Measurements from ENCODE around the gene GID8.

GID8 gene

DNA sequence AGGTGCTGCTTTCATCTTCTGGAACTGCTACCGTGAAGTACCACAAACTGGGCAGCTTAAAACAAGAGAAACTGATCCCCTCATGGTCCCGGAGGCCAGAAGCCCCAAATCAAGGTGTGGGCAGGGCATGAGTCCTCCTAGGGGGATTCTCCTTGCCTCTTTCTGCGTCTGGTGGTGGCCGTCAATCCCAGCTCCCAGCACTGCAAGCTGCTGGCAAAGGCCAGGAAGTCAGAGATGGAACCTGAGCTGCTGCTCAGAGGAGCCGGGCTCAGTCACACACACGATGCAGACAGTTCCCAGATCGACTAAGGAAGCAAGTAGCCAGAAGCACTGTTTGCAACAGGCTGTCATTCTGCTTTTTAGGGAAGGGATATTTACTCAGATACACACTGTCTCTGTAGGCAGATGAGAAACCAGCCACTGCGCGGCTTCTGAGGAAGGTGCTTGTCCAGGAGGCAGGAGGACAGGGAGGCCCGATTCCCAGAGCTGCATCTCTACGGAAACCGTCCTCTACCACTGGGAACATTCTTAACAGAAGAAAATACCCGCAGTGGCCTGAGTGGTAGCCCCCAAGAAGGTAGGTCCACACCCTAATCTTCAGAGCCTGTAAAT, 53.4 kb downstream of the GID8 start:
- no peak for DNase-seq

DNA sequence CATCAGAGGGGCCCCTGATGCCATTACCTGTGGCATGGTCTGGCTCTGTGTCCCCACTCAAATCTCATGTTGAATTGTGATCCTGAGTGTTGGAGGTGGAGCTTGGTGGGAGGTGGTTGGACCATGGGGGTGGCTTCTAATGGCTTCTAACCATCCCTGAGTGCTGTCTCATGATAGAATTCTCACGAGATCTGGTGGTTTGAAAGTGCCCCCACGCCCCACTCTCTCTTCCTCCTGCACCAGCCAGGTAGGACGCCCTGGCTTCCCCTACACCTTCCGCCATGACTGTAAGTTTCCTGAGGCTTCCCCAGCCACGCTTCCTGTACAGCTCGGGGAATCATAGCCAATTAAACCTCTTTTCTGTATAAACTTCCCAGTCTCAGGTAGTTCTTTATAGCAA, 53.9 kb downstream of the GID8 start:
- no peak for DNase-seq

DNA sequence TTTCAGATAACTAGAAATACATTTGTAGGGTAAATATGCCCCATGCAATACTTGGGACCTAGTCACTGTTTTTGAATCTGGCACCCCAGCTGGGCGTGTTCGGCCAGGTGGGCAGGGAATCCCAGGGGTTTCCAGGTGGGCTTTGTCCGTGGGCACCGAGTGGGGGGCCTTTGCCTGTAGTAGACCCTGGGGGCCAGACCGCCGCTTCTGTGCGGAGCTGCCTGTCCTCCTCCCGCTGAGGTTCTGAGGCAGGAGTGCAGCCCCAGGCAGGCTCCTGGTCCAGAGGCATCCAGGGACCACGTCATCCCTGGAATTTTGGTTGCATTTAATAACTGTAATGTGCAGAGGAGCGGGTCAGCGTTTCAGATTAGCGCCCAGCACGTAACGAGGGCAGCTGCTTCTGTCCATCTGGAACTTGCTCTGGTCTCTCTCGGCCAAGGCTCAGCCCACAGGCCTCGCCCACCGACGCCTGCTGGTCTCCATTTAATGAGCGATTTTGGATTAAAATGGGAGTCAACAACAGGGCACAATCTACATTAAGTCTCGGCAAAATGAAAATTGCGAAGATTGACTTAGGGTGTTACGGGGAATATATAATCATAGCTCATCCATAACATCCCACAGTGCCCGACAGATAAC, 56.0 kb downstream of the GID8 start:
- no peak for DNase-seq

DNA sequence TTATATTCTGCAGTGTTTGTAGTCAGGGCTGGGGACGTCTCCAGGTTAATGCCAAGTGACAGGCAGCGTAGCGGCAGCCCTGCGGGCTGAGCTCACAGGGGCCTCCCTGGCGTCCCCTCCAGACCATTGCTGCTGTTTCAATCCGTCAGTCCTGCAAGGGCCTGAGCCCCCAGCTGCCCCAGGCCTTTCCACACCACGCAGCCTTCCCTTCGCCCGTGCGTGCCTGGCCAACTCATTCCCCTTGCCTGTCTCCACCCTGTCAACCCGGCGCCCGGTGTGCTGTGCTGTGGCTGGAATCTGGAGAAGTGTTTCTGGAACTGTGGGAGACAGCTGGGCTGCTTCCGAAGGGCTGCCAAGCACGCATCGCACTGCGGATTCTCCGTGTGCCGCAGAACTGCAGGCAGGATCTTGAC, 56.9 kb downstream of the GID8 start:
- no peak for DNase-seq

DNA sequence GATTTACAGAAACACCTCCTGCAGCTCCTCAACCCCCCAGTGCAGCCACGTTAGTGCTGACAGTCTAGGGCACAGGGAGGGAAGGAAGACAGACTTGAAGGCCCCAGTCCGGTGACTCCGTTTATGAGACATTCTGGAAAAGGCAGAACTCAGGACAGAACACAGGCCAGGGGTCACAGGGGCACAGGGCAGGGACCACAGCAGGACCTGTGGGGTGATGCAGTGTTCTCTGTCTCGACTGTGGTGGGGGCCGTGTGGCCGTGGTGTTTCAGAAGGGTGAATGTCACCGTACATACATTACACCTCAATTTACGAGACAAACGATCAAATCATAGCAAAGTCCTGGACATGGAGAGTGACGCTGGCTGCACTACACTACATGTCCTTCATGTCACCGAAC, 57.5 kb downstream of the GID8 start:
- no peak for DNase-seq

DNA sequence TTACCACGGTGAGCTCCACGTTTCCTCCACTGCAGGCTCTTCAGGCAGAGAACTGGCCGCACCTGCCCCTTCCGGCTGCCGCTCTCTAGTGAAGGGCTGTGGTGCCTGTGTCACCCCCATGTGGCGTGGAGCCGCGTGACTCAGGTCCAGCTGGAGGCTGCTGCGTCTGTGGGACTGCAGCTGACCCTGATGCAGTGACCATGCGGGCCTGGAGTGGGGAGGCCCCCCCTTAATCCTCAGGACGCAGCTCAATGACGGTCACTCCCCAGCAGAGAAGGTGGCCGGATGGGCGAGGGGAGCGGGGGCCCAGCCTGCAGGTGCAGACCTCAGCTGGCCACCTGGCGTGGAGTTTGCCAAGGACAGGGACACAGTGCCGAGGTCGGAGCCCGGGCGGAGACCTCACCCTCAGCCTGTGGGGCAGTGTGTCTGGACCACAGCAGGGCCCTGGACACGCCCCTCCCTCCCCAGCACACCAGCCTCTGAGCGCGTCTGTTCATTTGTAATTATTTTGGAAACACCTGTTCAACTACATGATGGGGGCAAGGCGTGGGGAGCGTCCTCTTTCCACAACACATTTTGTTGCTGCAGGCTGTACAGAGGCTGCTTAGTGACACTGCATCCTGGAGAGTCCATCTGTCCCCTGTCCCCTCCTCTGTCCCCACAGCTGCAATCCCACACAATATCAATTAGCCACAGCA, 58.1 kb downstream of the GID8 start:
- DNase-seq, result no peak

DNA sequence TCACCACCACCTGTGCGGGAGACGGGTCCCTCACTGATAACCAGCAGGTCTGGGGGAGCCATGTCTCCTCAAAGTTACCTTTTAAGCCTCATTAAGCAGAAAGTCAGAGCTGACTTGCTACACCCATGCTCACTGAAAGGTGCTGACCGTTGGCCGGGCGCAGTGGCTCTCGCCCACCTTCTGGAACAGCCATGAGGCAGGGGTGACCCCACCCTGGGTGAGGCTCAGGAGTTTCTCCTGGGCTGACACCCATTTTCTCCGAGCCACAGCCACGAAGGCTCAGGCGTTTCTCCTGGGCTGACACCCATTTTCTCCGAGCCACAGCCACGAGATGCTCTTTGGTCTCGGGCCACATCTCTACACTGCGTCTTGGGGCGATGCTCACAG, 58.6 kb downstream of the GID8 start:
- no peak for DNase-seq

DNA sequence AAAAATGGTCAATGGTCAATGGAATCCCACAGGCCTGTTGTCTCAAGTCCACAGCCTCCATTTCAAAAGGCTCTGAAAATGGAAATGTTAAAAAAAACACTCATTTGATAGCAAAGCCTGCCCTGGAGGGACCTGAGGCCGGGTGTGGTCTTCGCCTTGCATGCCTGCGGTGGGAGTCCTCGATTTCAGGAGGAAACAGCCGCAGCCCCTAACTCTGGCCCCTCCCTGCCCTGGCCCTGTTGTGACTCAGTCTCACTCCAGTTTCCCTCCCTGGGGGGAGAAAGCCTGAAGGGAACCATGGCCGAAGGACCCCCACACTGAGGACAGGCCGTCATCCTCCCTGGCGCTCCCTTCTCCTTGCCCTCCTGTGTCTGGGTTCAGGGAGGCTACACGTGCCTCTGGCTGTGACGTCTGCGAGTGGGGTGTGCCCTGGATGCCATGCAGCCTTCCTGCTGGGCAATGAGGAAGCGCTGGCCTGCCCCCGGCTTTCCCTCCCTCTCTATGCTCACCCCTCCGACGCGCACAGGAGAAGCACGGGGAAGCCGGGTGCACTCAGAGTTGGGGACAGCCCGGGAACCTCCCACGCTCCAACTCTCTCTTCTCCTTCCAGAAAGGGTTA, 59.6 kb downstream of the GID8 start:
- no peak for DNase-seq

Measured in fibroblast of skin of back (primary cell).